HepG2 (cell line): ENCODE data around the gene NCKIPSD. TPM values are rescaled to one million over a fixed set of nuclear protein-coding genes. Genes with fewer than 3 reads are reported as not detected.
A peak's percentile ranks its signal among the peaks of the same experiment; 100 is the strongest.

Experiments used
- CEBPG ChIP-seq: IDR thresholded peaks from 2 replicates; pipeline ENCODE4 v1.6.1; 2016
- CERS6 ChIP-seq: sonication (generic); formaldehyde crosslinking; IDR thresholded peaks from 2 replicates; pipeline ENCODE4 v1.5.0; 2020; ENCODE audit warnings: missing genetic modification reagents
- CREB1 ChIP-seq, 2 experiments: fragments of 450-650 bp in 1 of 2; IDR thresholded peaks; 2 replicates each; pipeline ENCODE4 v1.6.1; 2016 to 2017; ENCODE audit warnings: control low read depth in 1 of 2, mild to moderate bottlenecking in 1 of 2, missing compliant biosample characterization in 1 of 2, missing genetic modification characterization in 1 of 2
- ELF1 ChIP-seq: sonication (generic); formaldehyde crosslinking; IDR thresholded peaks from 2 replicates; pipeline ENCODE4 v1.4.0; 2020; ENCODE audit warnings: missing genetic modification reagents
- KLF16 ChIP-seq, 2 experiments: sonication (generic) in 1 of 2; formaldehyde crosslinking in 1 of 2; IDR thresholded peaks; 2 replicates each; pipeline versions ENCODE4 v1.6.1 to v1.8.0; 2016 to 2023; ENCODE audit warnings: missing genetic modification reagents in 2 of 2, missing compliant biosample characterization in 1 of 2
- MXD3 ChIP-seq: IDR thresholded peaks from 2 replicates; pipeline ENCODE4 v1.6.1; 2016; ENCODE audit warnings: mild to moderate bottlenecking, missing biosample characterization, missing genetic modification reagents
- NFYC ChIP-seq: IDR thresholded peaks from 2 replicates; pipeline ENCODE4 v1.6.1; 2016; ENCODE audit warnings: missing genetic modification reagents, missing compliant biosample characterization
- RELA ChIP-seq: sonication (generic); formaldehyde crosslinking; IDR thresholded peaks from 2 replicates; pipeline ENCODE4 v1.4.0; 2020; ENCODE audit warnings: missing genetic modification reagents
- SALL2 ChIP-seq: sonication (generic); formaldehyde crosslinking; IDR thresholded peaks from 2 replicates; pipeline ENCODE4 v1.8.1; 2023; ENCODE audit warnings: mild to moderate bottlenecking, missing genetic modification reagents, inconsistent platforms
- SNAPC2 ChIP-seq: sonication (generic); formaldehyde crosslinking; IDR thresholded peaks from 2 replicates; pipeline ENCODE4 v1.8.1; 2022; ENCODE audit warnings: mild to moderate bottlenecking, missing genetic modification reagents
- TBX2 ChIP-seq: sonication (generic); formaldehyde crosslinking; IDR thresholded peaks from 2 replicates; pipeline ENCODE4 v1.5.0; 2020; ENCODE audit warnings: missing genetic modification reagents, mild to moderate bottlenecking, borderline replicate concordance
- ZBTB46 ChIP-seq: sonication (generic); formaldehyde crosslinking; IDR thresholded peaks from 2 replicates; pipeline ENCODE4 v1.4.0; 2020; ENCODE audit warnings: mild to moderate bottlenecking, missing genetic modification reagents, borderline replicate concordance
- ZBTB7B ChIP-seq: sonication (generic); formaldehyde crosslinking; IDR thresholded peaks from 2 replicates; pipeline ENCODE4 v1.4.0; 2020; ENCODE audit warnings: missing genetic modification reagents
- ZFP82 ChIP-seq: sonication (generic); formaldehyde crosslinking; IDR thresholded peaks from 2 replicates; pipeline ENCODE4 v1.5.1; 2020; ENCODE audit warnings: mild to moderate bottlenecking, missing genetic modification reagents, borderline replicate concordance
- ZFP91 ChIP-seq: sonication (generic); formaldehyde crosslinking; IDR thresholded peaks from 2 replicates; pipeline ENCODE4 v1.9.0; 2022; ENCODE audit warnings: missing genetic modification reagents, mild to moderate bottlenecking, borderline replicate concordance
- ZMAT3 ChIP-seq: sonication (generic); formaldehyde crosslinking; conservative IDR thresholded peaks from 2 replicates; pipeline ENCODE4 v1.7.0; 2021; ENCODE audit warnings: missing genetic modification reagents
- ZNF430 ChIP-seq: sonication (generic); formaldehyde crosslinking; IDR thresholded peaks from 2 replicates; pipeline ENCODE4 v1.9.0; 2021; ENCODE audit warnings: mild to moderate bottlenecking, missing genetic modification reagents
- ZNF703 ChIP-seq: sonication (generic); formaldehyde crosslinking; IDR thresholded peaks from 2 replicates; pipeline ENCODE4 v1.5.1; 2020; ENCODE audit warnings: missing genetic modification reagents, mild to moderate bottlenecking, moderate library complexity, borderline replicate concordance
- ZSCAN29 ChIP-seq: sonication (generic); formaldehyde crosslinking; conservative IDR thresholded peaks from 2 replicates; pipeline ENCODE4 v1.4.0; 2020; ENCODE audit warnings: mild to moderate bottlenecking, missing genetic modification reagents
- ZSCAN5A ChIP-seq: sonication (generic); formaldehyde crosslinking; IDR thresholded peaks from 2 replicates; pipeline ENCODE4 v1.8.0; 2022; ENCODE audit warnings: mild to moderate bottlenecking, missing genetic modification reagents, borderline replicate concordance
- polyA plus RNA-seq, 8 experiments: library from polyadenylated mRNA; depleted of rRNA in 3 of 8; stranded (reverse) in 7 of 8; unstranded in 1 of 8; fragments of >200 nt; fragmentation: Illumina TruSeq in 4 of 8; extraction: Trizol in 4 of 8; gene quantifications; 2 replicates each; pipeline versions ENCODE4 v1.2.1 to v1.2.3, GENCODE V29; 2011 to 2016; ENCODE audit warnings: low read depth in 4 of 8, missing spikeins in 1 of 8, mixed read lengths in 1 of 8; ENCODE audit not compliant: insufficient read depth in 1 of 8
- total RNA-seq, 5 experiments: library from RNA; depleted of rRNA; stranded (reverse); fragments of >200 nt; fragmentation: Illumina TruSeq; extraction: Trizol; gene quantifications; 2 replicates each; pipeline ENCODE4 v1.2.3, GENCODE V29; 2016; ENCODE audit warnings: low read depth in 1 of 5

The NCKIPSD gene
- total and polyA plus RNA-seq, 2 of the 13 experiments (the other 11 are each of a cell fraction or from before 2014, with no cell fraction given) = 13.5 to 35.2 TPM

- TF ChIP-seq CERS6 (CRISPR knock-in tag) (no peak), CEBPG (peak; percentile 61), ZFP82 (CRISPR knock-in tag) (peak; percentile 38; the same call in 1 of the 2 replicates), ZMAT3 (CRISPR knock-in tag) (no peak), NFYC (CRISPR knock-in tag) (peak; percentile 93), RELA (CRISPR knock-in tag) (peak; percentile 17; the same call in 1 of the 2 replicates), ZNF703 (no peak; the same call in 1 of the 2 replicates), SNAPC2 (CRISPR knock-in tag) (no peak), ZFP91 (CRISPR knock-in tag) (peak; percentile 59; the same call in 1 of the 2 replicates), ZSCAN29 (CRISPR knock-in tag) (0 out of 2 replicates have a peak, but pooled peaks have one; percentile 29), ELF1 (CRISPR knock-in tag) (peak; percentile 98), ZSCAN5A (CRISPR knock-in tag) (no peak), MXD3 (CRISPR knock-in tag) (peak; percentile 69; the same call in 1 of the 2 replicates), SALL2 (CRISPR knock-in tag) (0 out of 2 replicates have a peak, but pooled peaks have one; percentile 9), ZNF430 (peak; percentile 63; the same call in 1 of the 2 replicates), ZBTB46 (CRISPR knock-in tag) (no peak), KLF16 (CRISPR knock-in tag; IDR thresholded peaks at IDR 0.05) (peak in 1 of 2 experiments; percentile 77; a peak in 1 of 4 replicates), CREB1 (IDR thresholded peaks at IDR 0.05) (peak; percentile 55), CREB1 (CRISPR knock-in tag; IDR thresholded peaks at IDR 0.05) (peak; percentile 86), TBX2 (CRISPR knock-in tag) (peak; percentile 63), ZBTB7B (CRISPR knock-in tag) (no peak)
These were observed 31.4 kb upstream of the NCKIPSD start, which contains the start of gene IP6K2 (continued) for GRCh38 chr3:48716982-48717746.
